ENCODE measurements around the gene AMT.

Gene AMT, protein sequence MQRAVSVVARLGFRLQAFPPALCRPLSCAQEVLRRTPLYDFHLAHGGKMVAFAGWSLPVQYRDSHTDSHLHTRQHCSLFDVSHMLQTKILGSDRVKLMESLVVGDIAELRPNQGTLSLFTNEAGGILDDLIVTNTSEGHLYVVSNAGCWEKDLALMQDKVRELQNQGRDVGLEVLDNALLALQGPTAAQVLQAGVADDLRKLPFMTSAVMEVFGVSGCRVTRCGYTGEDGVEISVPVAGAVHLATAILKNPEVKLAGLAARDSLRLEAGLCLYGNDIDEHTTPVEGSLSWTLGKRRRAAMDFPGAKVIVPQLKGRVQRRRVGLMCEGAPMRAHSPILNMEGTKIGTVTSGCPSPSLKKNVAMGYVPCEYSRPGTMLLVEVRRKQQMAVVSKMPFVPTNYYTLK

GRCh38 chr3:49422379-49423248 is at the start of gene AMT:
Gene AMT (minus strand): TSS chr3:49422473. CDS start chr3:49422450, 23 bp downstream.
- DNase-seq (ENCODE audit: low read depth in 2 of 2, low spot score in 1 of 2) = no peak

GRCh38 chr3:49470714-49471420 is 48.6 kb upstream of the AMT start:
- no peak for DNase-seq (ENCODE audit: low read depth in 2 of 2, low spot score in 1 of 2)

DNA sequence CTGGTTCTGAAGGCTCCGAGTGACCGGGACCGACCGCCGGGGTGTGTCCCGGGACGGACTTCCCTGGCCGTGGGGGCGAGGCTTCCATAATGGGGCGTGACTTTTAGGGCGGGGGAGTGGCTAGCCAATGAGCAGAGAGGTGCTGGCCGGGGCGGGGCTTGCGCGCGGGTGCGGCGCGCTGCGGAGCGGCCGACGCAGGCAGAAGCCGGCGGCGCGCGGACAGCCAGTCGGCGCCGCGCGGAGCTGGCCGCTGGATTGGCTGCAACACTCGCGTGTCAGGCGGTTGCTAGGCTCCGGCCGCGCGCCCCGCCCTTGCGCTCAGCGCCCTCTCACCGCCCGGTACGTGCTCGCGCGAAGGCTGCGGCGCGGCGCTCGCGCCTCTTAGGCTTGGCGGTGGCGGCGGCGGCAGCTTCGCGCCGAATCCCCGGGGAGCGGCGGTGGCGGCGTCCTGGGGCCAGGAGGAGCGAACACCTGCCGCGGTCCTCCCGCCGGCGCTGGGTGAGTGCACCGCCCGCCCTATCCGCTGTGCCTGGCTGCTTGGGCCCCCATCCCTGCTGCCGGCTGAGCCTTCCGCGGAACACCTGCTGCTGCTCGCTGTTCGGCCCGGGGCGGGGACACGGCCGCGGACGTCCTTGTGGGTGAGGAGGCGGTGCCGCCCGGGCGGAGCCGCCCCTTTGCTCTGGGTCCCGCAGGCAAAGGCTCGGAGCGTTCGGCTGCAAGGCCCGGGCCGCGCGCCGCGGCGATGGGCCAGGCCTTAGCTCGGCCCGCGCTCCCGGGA is 47.9 kb upstream of the AMT start, which contains the start of gene DAG1:
Gene DAG1, plus strand, starts transcription at position 332 of the 778 bp plus-strand sequence. CDS start 40,268 bp downstream, outside the sequence.
- DNase-seq (ENCODE audit: low read depth in 2 of 2, low spot score in 1 of 2) = peak; percentile 86 to 91

DNA sequence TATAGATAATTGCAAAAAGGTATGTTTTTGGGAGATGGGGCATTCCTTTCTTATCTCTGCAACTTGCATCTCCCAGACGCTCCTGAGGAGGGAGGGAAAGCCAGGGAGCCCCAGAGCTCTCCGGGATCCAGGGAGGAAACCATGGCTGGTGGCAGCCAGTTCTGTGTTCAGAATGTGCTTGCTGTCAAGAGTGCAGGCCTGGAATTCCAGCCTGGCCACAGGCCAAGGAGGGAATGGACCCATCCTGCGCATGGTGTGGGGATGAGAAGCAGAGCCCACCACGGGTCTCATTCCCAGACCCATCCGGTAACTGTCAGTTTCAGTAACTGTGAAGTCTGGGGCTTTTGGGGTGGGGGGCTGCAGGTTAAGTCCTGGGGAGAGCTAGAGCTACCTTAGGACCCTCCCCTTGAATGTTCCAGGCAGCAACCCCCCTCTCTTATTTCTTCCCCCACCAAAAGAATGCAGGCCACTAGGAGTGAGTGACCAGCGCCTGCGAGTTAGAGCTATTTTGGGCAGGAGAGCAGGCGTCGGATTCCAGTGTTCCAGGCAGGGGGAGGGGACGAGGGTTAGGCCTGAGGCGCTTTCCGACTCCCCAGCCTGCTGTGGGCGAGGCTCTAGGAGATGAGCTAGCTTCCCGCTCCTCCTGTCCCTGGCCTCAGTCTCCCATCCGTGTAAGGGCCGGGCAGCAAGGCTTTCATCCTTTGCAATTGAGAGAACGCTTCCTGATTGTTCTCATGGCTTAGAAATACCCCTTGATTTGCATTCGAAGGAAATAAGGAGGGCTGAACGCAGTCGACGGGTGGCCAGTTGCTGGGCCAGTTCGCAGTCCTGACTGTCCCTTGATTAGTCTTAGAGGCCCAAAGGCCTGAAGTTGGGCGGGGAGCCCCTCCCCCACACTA is 47.0 kb upstream of the AMT start:
- no peak for DNase-seq (ENCODE audit: low read depth in 2 of 2, low spot score in 1 of 2)

DNA sequence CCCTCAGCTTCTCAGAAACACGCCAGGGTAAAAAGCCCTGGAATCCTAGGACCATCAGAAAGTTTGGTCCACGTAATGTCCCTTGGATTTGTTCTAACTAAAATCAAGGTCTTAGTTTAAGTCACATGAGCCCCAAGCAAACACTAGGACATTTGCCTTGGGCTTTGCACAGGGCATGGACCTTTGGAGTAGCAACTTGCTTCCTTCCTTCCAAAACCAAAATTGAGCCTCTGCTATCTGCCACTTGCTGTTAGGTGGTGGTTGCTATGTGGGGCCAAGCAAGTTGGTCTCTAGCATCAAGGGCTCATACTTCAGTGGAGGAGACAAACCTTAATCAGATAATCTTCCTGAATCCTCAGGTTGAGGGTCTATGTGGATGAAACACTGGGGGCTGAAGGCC is 43.8 kb upstream of the AMT start:
- DNase-seq (ENCODE audit: low read depth in 2 of 2, low spot score in 1 of 2) = no peak

DNA sequence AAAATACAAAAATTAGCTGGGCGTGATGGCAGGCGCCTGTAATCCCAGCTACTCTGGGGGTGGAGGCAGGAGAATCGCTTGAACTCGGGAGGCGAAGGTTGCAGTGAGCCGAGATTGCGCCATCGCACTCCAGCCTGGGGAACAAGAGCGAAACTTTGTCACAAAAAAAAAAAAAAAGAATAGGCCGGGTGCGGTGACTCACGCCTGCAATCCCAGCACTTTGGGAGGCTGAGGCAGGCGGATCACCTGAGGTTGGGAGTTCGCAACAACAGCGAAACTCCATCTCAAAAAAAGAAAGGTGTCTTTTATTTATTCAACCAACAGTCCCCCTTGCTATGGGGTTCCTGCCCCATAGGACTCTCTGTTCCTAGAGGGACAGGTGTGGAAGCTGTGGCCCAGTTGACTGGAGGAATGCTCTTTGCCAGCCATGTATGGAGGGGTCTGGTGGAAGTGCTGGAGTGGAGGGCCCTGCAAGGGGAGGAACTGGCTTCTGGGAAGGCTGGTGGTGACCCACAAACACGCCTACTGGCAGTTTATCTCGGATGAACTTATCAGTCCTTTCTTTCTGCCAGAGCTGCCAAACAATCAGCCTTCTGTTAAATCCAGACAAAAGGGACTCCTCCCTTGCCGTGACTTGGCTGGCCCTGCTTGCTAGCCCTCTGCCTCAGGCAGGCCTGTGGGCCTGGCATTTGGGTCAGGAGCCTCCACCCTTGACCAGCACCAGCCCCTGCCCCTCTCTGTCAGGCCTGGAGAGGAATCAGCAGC is 43.2 kb upstream of the AMT start:
- no peak for DNase-seq (ENCODE audit: low read depth in 2 of 2, low spot score in 1 of 2)

GRCh38 chr3:49462222-49462621 is 39.9 kb upstream of the AMT start:
- DNase-seq (ENCODE audit: low read depth in 2 of 2, low spot score in 1 of 2) = no peak

GRCh38 chr3:49461443-49462171 is 39.3 kb upstream of the AMT start:
- no peak for DNase-seq (ENCODE audit: low read depth in 2 of 2, low spot score in 1 of 2)

- DNase-seq (ENCODE audit: low read depth in 2 of 2, low spot score in 1 of 2) = no peak
Measured at GRCh38 chr3:49460956-49461355, 38.7 kb upstream of the AMT start.

DNA sequence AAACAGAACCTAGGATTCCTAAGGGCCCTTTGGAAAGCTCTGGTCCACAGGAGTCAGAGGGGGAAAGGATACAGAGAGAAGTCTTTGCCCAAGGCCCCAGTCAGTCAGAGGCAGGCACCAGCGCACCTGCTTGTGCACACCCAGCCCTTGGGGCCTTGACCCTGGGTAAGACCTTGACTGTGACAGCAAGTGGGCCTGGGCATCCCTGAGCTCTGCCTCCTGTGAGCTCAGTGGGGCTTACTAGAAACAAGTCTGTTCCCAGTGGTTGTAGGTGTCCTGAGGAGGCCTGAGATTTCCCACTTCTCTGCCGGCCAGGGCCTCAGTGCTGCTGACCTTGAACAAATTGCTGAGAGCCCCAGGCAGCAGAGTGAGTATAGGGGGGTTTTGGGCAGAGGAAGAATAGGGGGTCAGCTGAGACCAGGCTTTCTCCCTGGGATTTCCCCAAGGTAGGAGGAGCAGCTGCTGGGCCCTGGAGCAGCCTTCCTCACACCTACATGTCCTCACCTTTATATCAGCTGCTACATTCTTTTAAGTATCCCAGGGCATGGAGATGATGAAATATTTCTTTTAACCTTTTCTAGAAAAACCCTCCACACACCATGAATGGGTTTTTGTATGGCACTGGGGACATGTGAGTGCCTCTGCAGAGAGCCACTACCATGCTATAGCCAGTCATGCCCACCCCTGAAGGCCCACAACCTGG is 38.1 kb upstream of the AMT start:
- no peak for DNase-seq (ENCODE audit: low read depth in 2 of 2, low spot score in 1 of 2)

DNA sequence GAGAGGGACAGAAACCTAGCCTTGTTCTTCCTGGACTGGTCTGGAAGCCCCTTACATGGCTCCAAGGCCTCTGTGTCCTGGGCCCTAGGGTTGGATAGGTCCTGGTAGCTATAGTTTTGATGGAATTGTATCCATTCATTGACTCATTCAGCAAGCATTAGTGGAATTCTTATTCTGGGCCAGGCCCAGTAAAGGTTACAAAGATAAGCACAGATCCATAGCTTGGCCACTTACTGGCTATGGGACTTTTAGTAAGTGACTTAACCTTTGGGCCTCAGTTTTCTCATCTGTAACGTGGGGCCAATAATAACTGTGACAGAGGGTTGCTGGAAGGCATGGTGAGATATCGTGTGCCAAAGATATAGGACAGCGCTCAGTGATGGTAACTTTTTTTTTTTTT is 34.2 kb upstream of the AMT start:
- no peak for DNase-seq (ENCODE audit: low read depth in 2 of 2, low spot score in 1 of 2)

DNA sequence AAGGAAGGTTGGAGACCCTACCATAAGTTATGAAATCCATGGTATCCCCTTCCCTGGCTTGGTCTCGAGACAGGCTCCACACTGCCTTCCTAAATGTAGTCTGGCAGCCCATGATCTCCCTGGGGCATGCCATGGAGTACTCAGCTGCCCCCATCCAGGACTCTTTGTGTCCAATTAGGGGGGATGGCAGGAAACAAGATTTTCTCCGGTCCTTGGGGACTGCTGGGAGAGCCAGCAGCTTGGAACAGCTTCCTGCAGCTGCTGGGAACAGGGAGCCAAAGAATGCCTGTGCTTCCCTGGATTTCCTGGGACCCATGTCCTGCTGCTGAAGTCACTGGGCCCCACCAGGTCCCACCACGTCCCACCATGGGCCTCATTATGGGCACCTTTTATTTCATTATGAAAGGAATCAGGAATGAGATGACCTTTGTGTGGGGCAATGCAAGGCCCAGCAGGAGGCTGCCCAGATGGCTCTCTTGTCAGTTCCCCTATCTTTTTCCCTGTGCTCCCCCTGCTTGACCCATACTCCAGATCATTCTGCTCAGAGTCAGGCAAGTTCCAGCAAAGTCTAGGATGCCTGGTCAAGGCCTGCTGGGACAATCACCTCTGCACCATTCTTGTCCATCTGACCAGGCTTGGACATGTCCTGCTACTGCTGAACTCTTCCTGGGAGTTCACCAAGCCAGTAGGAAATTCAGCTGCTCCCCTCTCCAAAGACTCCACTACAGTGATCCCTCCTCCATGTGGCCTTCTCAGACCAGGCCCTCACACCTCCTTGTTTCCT is 32.8 kb upstream of the AMT start:
- DNase-seq (ENCODE audit: low read depth in 2 of 2, low spot score in 1 of 2) = no peak

DNA sequence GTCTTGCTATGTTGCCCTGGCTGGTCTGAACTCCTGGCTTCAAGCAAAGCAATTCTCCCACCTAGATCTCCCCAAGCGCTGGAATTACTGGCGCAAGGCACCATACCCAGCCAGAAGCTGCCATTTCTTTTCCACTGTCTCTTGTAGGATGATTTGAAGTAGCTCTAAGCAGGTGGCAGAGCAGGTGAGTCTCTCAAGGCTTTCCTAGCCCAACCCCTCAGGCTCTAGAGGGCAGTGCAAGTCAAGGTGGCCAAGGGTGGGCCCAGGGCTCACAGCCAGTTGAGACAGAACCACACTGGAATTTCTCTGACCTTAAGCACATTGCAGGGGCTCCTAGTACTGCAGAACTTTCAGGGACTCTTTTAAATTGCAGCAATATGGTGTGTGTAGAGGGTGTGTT is 32.2 kb upstream of the AMT start:
- DNase-seq (ENCODE audit: low read depth in 2 of 2, low spot score in 1 of 2) = no peak

DNA sequence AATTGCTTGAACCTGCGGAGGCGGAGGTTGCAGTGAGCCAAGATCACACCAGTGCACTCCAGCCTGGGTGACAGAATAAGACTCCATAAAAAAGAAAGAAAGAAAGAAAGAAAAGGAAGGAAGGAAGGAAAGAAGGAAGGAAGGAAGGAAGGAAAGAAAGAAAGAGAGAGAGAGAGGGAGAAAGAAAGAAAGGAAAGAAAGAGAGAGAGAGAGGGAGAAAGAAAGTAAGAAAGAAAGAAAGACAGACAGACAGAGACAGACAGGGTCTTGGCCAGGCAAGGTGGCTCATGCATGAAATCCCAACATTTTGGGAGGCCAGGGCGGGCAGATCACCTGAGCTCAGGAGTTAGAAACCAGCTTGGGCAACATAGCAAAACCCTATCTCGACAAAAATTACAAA is 31.3 kb upstream of the AMT start:
- no peak for DNase-seq (ENCODE audit: low read depth in 2 of 2, low spot score in 1 of 2)

DNA sequence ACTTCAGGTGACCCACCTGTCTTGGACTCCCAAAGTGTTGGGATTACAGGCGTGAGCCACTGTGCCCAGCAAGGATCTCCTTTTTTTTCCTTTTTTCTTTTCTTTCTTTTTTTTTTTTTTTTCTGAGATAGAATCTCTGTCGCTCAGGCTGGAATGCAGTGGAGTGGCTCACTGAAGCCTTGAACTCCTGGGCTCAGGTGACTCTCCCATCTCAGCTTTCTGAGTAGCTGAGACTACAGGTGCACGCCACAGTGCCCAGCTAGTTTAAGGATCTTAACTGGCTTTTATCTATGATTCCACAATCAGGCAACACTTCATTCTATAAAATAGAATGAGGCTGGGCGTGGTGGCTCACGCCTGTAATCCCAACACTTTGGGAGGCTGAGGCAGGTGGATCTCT is 23.1 kb upstream of the AMT start:
- DNase-seq (ENCODE audit: low read depth in 2 of 2, low spot score in 1 of 2) = no peak

- DNase-seq (ENCODE audit: low read depth in 2 of 2, low spot score in 1 of 2) = no peak
Measured at GRCh38 chr3:49434731-49435130, 12.5 kb upstream of the AMT start.

DNA sequence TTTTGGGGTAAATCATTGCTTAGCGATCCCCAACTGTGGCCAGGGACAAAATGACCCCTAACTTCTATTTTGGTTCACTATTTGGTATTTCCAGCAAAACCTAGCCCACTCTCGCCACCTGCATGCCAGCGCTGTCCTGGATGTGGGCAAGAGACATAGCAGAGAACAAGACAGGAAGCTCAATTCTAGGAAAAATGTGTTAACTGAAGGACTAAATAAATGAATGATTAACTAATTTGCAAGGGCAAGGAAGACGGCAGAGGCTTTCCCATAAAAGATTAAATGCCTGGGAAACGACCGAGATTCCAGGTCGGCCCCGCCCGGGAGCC is 6.4 kb upstream of the AMT start:
- no peak for DNase-seq (ENCODE audit: low read depth in 2 of 2, low spot score in 1 of 2)
